Astrocyte of the cerebellum (primary cell): Measurements from ENCODE around the gene PAFAH1B2.
"Not testable (repeated sequence)": the region's sequence is repeated elsewhere in the genome, so short reads cannot be mapped to it uniquely, and the experiment has no call there.

ENCODE experiments used
- DNase-seq: peaks from one replicate; pipeline ENCODE4 v3.0.0-alpha.2; 2011; ENCODE audit warnings: low read depth
- H3K4me3 ChIP-seq: 2 replicates; pipeline ENCODE4 v1.5.1; 2011; ENCODE audit warnings: mild to moderate bottlenecking, low read depth, low read length, moderate library complexity
- in situ Hi-C: cut with HindIII; loops from 2 replicates; pipeline ENCODE4 v1.10.0; 2017; ENCODE audit warnings: low sequenced_read_pairs
- TF ChIP-seq, protein P1 (sequence below): IDR thresholded peaks from 2 replicates; pipeline ENCODE4 v1.5.1; 2012; ENCODE audit warnings: low read length, low read depth, moderate library complexity, mild to moderate bottlenecking; ENCODE audit errors: missing control alignments

The PAFAH1B2 gene

DNA sequence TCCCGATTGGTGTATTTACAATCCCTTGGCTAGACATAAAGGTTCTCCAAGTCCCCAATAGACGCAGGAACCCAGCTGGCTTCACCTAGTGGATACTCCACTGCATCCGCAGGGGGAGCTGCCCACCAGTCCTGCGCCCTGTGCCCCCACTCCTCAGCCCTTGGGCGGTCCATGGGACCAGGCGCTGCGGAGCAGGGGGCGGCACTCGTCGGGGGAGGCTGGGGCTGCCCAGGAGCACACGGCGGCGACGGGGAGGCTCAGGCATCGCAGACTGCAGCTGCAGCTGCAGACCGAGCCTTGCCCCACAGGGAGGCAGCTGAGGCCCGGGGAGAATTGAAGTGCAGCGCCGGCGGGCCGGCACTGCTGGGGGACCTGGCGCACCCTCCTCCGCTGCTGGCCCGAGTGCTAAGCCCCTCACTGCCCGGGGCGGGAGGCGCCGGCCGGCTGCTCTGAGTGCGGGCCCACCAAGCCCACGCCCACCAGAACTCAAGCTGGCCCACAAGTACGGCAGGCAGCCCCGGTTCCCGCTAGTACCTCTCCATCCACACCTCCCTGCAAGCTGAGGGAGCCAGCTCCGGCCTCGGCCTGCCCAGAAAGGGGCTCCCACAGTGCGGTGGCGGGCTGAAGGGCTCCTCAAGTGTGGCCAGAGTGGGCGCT is 33.7 kb upstream of the PAFAH1B2 start:
- TF ChIP-seq, protein P1, sequence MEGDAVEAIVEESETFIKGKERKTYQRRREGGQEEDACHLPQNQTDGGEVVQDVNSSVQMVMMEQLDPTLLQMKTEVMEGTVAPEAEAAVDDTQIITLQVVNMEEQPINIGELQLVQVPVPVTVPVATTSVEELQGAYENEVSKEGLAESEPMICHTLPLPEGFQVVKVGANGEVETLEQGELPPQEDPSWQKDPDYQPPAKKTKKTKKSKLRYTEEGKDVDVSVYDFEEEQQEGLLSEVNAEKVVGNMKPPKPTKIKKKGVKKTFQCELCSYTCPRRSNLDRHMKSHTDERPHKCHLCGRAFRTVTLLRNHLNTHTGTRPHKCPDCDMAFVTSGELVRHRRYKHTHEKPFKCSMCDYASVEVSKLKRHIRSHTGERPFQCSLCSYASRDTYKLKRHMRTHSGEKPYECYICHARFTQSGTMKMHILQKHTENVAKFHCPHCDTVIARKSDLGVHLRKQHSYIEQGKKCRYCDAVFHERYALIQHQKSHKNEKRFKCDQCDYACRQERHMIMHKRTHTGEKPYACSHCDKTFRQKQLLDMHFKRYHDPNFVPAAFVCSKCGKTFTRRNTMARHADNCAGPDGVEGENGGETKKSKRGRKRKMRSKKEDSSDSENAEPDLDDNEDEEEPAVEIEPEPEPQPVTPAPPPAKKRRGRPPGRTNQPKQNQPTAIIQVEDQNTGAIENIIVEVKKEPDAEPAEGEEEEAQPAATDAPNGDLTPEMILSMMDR = no peak
- in situ Hi-C loops = no loop called here
- no peak for DNase-seq
- no peak overlapping the region for H3K4me3 ChIP-seq

DNA sequence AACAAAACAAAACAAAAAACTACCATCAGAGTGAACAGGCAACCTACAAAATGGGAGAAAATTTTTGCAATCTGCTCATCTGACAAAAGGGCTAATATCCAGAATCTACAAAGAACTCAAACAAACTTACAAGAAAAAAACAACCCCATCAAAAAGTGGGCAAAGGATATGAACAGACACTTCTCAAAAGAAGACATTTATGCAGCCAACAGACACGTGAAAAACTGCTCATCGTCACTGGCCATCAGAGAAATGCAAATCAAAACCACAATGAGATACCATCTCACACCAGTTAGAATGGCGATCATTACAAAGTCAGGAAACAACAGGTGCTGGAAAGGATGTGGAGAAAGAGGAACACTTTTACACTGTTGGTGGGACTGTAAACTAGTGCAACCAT is 31.6 kb upstream of the PAFAH1B2 start:
- DNase-seq, H3K4me3 ChIP-seq, in situ Hi-C loops: not testable (repeated sequence)

DNA sequence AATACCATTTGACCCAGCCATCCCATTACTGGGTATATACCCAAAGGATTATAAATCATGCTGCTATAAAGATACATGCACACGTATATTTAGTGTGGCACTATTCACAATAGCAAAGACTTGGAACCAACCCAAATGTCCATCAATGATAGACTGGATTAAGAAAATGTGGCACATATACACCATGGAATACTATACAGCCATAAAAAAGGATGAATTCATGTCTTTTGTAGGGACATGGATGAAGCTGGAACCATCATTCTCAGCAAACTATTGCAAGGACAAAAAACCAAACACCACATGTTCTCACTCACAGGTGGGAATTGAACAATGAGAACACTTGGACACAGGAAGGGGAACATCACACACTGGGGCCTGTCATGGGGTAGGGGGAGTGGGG is 31.1 kb upstream of the PAFAH1B2 start:
- H3K4me3 ChIP-seq, DNase-seq, in situ Hi-C loops: not testable (repeated sequence)

DNA sequence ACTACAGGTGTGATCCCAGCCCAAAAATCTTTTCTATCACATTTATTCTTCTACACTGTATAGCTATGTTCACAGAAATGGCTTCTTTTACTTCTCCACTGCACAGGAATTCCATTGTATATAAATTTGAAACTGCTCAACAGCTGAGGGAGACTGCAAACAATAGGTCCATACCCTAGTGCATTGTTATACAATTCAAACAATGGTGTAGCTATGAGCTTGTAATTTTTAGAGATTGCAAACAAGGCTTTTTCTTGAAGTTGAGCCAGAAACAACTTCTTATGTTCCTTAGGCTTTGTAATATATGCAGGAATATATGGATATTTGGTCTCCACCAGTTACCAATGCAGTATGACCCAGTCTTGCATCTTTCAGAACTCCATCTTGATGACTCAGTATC is 26.4 kb upstream of the PAFAH1B2 start:
- no peak for DNase-seq
- in situ Hi-C loops = no loop called here
- TF ChIP-seq, protein P1 = no peak
- H3K4me3 ChIP-seq = no peak overlapping the region

DNA sequence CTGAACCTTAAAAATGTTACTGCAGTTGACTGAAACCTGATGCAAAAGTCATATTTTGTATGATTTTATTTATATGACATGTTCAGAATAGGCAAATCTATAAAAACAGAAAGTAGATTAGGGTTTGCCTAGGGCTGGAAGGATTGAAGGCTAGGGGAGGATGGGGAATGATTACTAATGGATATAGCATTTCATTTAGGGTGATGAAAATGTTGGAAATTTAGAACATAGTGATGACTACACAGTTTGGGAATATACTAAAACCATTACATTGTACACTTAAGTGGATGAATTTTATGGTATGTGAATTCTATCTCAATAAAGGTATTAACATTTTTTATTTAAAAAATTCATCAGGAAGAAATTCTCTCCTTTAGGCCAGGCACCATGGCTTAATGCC is 22.9 kb upstream of the PAFAH1B2 start:
- TF ChIP-seq, protein P1 = no peak
- DNase-seq = no peak
- no peak overlapping the region for H3K4me3 ChIP-seq
- in situ Hi-C loops = no loop called here

DNA sequence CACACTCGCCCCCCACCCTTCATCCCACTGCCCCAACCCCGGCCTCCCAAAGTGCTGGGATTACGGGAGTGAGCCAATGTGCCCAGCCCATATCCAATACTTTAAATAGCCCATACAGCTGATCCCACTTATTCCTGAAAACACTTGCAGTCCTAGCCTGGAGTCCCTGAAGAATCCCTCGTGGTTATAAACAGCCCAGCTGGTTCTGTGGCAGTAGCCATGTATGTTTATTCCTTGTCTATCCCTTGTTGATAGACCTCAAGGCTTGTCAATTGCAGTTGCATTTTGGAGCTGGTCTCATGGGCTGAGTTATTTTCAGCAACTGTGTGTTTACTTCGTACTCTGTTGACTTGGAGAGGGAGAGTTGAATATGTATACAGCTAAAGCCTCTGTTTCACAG is 21.5 kb upstream of the PAFAH1B2 start:
- in situ Hi-C loops = no loop called here
- TF ChIP-seq, protein P1 = no peak
- no peak overlapping the region for H3K4me3 ChIP-seq
- no peak for DNase-seq

DNA sequence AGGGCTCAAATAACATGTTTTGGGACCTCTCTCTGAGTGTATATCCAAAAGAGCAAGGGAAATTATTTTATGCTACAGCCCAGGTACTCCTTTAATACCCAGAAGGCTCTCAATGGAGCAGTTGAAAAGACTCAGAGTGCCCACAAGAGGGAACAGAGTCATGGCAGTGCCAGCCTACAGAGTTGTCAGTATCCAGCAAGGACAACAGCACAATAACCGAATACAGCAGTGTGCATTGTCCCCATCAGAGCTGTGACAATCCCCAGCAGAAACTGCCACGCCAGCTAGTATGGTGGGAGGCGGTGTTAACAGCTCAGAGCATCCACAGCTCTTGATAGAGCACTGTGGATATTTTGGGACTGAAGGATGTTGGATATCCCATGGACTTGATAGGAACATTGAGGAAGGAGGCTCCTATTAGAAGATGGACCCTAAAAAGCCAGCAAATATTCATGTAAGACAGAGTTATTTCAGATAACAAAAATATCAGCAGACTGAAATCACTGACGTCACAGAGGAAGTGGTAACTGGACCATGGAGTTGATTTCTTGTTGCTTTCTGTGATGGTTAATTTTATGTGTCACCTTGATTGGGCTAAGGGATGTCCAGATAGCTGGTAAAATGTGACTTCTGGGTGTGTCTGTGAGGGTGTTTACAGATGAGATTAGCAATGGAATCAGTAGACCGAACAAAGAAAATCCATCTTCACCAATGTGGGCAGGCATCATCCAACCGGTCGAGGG is 17.7 kb upstream of the PAFAH1B2 start:
- DNase-seq = no peak
- in situ Hi-C loops = no loop called here
- no peak overlapping the region for H3K4me3 ChIP-seq
- TF ChIP-seq, protein P1 = no peak
